ENCODE results near the gene C1QTNF4. TPM values are rescaled to one million over a fixed set of nuclear protein-coding genes. Genes with fewer than 3 reads are reported as not detected.
"Not testable (repeated sequence)": the region's sequence is repeated elsewhere in the genome, so short reads cannot be mapped to it uniquely, and the experiment has no call there.

C1QTNF4 gene
- total RNA-seq (under 1 TPM; 0.33 to 0.74 (median 0.48) TPM), polyA plus RNA-seq (0.68 TPM)
- long read RNA-seq, donor 1, partial matches to known transcripts, result 0 of 1 reads
- long read RNA-seq, donor 1, other reads (novel, unspliced or antisense), result 1 of 1 reads
- long read RNA-seq, donor 2, partial matches to known transcripts, result 0 of 1 reads
- long read RNA-seq, donor 2, other reads (novel, unspliced or antisense), result 1 of 1 reads
- long read RNA-seq, donor 3, result 0 reads
- long read RNA-seq, donor 4, partial matches to known transcripts, result 0 of 1 reads
- long read RNA-seq, donor 4, other reads (novel, unspliced or antisense), result 1 of 1 reads

DNA sequence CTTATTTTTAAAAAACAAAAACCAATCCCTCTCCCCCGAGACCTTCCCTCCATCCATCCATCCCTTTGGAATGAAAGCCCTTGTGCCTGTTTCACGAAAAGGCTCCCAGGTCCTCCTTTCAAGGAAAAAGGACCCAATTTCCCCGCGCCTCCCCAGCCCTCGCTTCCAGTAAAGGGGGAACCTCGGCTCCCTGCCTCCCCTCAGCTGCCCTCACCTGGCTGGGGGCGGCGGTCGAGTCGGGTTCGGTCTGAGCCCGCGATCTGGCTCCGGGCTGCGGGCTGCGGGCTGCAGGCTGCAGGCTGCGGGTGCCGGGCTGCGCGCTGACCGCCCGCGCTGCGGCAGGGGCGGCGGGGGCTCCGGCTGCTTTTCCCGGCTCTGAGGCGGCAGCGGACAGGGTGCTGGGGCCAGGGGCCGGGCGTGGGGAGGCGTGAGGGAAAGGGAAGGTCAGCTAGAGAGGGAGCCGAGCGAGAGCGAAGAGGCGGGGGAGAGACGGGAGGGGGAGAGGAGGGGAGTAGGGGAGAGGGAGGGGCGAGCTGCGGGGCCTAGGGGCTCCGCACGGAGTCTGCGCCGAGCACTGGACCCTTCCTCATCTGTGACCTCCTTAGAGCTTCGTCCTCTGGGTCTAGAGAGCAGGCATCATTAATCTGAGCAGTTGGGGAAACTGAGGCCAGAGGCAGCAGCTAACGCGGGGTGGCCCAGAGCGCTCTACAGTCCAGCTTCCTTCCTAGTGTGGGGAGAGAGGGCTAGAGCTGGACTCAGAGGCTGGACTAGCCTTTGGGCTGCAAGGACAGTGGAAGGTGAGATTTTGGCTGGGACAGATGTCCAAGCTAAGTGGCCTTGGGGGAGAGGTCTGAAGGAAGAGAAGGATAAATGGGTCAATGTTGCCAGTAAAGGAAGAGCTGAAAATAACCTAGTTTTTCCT is at the start of gene C1QTNF4:
Gene C1QTNF4 (minus strand): TSS at position 478 of the 922 bp plus-strand sequence. CDS start 3,601 bp downstream, outside the sequence.
- Histone ChIP-seq H3K27me3 (ENCODE audit: control insufficient read depth, insufficient read depth) (no peaks in the 10 kb centered on the region), H3K27ac (ENCODE audit: low read length) (no peak within 1 kb of the TSS)
- intact Hi-C loops (cut with DNase I), result no loop called here

DNA sequence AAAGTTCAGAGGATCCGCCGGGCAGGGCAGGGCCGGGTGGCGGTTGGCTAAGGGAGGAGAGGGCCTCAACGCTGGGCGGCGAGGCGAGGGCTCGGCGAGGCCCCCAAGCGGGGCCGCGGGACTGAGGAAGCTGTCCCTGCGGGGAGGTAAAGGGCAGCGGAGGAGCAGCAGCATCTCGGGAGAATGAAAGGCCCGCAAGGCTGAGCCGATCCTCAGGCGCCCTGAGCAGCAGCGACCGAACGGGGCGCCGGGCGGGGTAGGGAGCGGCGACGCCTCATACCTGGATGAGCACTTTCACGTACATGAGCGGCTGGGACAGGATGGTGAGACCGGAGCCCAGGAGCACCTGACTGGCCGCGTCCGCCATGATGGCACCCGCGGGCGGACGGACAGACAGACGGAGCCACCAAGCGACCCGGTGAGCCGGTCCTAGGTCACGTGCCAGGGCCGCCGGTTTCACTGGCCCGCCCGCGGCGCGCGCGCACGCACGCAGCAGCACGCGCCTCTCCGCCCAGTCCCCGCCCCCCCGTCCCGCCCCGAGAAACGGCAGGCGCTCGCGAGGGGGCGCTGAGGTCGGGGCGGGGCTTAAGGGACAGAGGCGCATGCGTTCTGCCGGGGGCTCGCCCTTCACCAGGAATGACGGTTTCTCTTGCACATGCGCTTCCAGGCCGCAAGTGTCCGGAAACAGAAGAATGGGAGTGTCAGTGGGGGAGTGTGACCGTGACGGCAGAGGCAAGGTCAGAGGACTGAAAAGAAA is 48.1 kb upstream of the C1QTNF4 start, which contains the start of gene MTCH2:
Gene MTCH2 (minus strand): TSS at position 461 of the 757 bp plus-strand sequence. CDS start 94 bp downstream, at position 367.
- peak; percentile 97 to 99 for ATAC-seq
- intact Hi-C loops (cut with DNase I), result no loop called here

More for the DNA sequence above, at the start of gene C1QTNF4:
- Histone ChIP-seq H3K9me3 (ENCODE audit: control insufficient read depth, low read length) (no peaks in the 10 kb centered on the region), H3K4me3 (ENCODE audit: low read length) (no peak within 1 kb of the TSS), H3K4me1 (ENCODE audit: control insufficient read depth, insufficient read depth, low read length) (no peaks in the 10 kb centered on the region)
- DNase-seq, result no peak
- WGBS, result 2% methylated on average over 48 of the region's 48 CpGs
- no peak for ATAC-seq

DNA sequence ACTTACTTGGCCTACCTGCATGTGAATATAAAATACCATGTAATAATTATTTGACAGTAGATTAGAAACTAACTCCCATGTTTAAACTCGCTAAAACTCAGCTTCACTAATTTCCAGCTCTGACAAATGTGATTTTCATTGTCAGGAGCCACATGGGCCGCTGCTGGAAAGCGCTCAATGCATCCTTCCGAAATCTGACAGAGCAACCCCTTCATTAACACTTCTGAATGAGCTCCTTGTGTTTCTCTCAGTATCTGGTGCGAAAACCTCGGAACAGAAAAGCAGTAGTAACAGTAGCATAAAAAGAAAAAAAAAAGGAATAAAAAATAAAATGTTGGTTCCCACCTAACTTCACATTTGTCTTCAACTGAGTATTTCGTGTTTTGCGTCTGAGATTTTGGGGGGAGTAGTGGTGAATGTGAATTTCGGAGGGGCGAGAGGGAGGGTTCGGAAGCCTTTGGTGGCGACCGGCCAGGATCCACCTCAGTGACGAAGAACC is 47.4 kb upstream of the C1QTNF4 start:
- no peaks in the 10 kb centered on the region for H3K9me3 ChIP-seq (ENCODE audit: control insufficient read depth, low read length)
- H3K4me3 ChIP-seq (ENCODE audit: low read length), result peak overlapping the region; percentile 53
- H3K4me1 ChIP-seq (ENCODE audit: control insufficient read depth, insufficient read depth, low read length), result peaks cover 2% of the 10 kb centered on the region
- DNase-seq (no peak), ATAC-seq (no peak)
- H3K27me3 ChIP-seq (ENCODE audit: control insufficient read depth, insufficient read depth), result no peaks in the 10 kb centered on the region
- H3K27ac ChIP-seq (ENCODE audit: low read length), result peak overlapping the region; percentile 33
- WGBS, result 5% methylated on average over 14 of the region's 14 CpGs
- intact Hi-C loops (cut with DNase I), result no loop called here

More for the DNA sequence above, 48.1 kb upstream of the C1QTNF4 start, which contains the start of gene MTCH2:
- peak within 1 kb of the TSS; percentile 53 for H3K4me3 ChIP-seq (ENCODE audit: low read length)
- H3K9me3 ChIP-seq (ENCODE audit: control insufficient read depth, low read length), result no peaks in the 10 kb centered on the region
- H3K27me3 ChIP-seq (ENCODE audit: control insufficient read depth, insufficient read depth), result no peaks in the 10 kb centered on the region
- H3K4me1 ChIP-seq (ENCODE audit: control insufficient read depth, insufficient read depth, low read length), result peaks cover 2% of the 10 kb centered on the region
- peak; percentile 96 to 98 (median 97) for DNase-seq
- H3K27ac ChIP-seq (ENCODE audit: low read length), result peak within 1 kb of the TSS; percentile 33
- under 1% methylated on average over 78 of the region's 78 CpGs for WGBS

DNA sequence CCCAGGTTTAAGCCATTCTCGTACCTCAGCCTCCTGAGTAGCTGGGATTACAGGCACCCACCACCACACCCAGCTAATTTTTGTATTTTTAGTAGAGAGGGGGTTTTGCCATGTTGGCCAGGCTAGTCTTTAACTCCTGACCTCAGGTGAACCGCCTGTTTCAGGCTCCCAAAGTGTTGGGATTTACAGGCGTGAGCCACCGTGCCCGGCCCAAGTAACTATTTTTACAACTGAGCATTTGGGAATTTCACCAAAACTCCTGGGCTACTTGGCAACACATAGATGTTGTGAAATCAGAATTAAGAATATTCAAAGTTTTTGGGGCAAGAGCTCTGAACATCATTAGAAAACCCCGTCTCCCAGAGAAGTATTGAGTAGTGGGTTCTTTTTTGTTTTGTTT is 46.3 kb upstream of the C1QTNF4 start:
- H3K4me1 ChIP-seq (ENCODE audit: control insufficient read depth, insufficient read depth, low read length); intact Hi-C loops (cut with DNase I); ATAC-seq; H3K4me3 ChIP-seq (ENCODE audit: low read length); H3K27me3 ChIP-seq (ENCODE audit: control insufficient read depth, insufficient read depth); H3K27ac ChIP-seq (ENCODE audit: low read length); DNase-seq; H3K9me3 ChIP-seq (ENCODE audit: control insufficient read depth, low read length): not testable (repeated sequence)
- 70% methylated on average over 6 of the region's 6 CpGs for WGBS

DNA sequence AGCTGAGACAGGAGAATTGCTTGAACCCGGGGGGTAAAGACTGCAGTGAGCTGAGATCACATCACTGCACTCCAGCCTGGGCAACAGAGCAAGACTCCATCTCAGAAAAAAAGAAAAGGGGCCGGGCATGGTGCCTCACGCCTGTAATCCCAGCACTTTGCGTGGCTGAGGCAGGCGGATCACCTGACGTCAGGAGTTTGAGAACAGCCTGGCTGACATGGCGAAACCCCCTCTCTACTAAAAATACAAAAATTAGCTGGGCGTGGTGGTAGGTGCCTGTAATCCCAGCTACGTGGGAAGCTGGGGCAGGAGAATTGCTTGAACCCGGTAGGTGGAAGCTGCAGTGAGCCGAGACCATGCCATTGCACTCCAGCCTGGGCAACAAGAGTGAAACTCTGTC is 42.1 kb upstream of the C1QTNF4 start:
- ATAC-seq; H3K4me1 ChIP-seq (ENCODE audit: control insufficient read depth, insufficient read depth, low read length); intact Hi-C loops (cut with DNase I); H3K27me3 ChIP-seq (ENCODE audit: control insufficient read depth, insufficient read depth); DNase-seq; H3K27ac ChIP-seq (ENCODE audit: low read length); H3K4me3 ChIP-seq (ENCODE audit: low read length); H3K9me3 ChIP-seq (ENCODE audit: control insufficient read depth, low read length): not testable (repeated sequence)
- WGBS, result 95% methylated on average over 11 of the region's 11 CpGs

DNA sequence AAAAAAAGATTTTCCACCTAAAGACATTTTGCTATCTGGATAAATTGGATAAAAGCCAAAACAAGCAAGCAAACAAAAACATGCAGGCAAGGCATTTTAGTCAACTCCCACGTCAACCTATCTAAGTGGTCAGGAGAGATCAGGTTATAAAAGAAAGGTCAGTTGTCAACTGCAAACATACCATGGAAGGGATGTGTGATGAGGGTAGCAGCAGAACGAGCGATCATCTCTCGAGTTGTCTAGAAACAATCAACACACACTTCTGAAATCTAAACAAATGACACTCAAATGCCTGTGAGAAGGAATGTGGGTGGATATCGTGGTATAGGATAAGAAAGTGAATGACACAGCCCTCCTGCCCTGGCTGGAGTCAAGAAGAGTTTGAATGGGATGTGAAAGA is 37.3 kb upstream of the C1QTNF4 start:
- Histone ChIP-seq H3K9me3 (ENCODE audit: control insufficient read depth, low read length) (no peaks in the 10 kb centered on the region), H3K27ac (ENCODE audit: low read length) (no peak overlapping the region), H3K27me3 (ENCODE audit: control insufficient read depth, insufficient read depth) (no peaks in the 10 kb centered on the region), H3K4me1 (ENCODE audit: control insufficient read depth, insufficient read depth, low read length) (no peaks in the 10 kb centered on the region), H3K4me3 (ENCODE audit: low read length) (no peak overlapping the region)
- ATAC-seq (no peak), DNase-seq (no peak)
- 36% methylated on average over 5 of the region's 5 CpGs for WGBS
- intact Hi-C loops (cut with DNase I), result no loop called here

DNA sequence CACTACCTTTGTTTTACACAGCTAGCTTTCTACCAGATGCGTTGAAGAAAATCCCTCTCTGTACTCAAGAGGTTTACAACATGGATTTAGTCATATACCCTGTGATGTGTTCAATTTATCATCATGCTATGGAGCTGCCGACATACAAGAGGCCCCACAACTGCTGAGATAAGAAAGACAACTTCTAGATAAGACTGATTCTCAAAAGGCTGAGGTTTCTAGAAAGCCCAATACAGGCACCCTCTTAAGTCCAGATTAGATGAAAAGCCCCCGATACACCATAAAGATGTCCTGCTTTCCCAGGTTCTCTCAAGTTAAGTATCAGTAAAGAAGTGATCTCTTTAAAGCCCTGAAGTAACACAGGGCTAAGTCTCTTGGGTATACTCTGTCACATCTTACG is 33.8 kb upstream of the C1QTNF4 start:
- intact Hi-C loops (cut with DNase I), result no loop called here
- 77% methylated on average over 4 of the region's 4 CpGs for WGBS
- H3K27me3 ChIP-seq (ENCODE audit: control insufficient read depth, insufficient read depth), result no peaks in the 10 kb centered on the region
- ATAC-seq, result no peak
- H3K9me3 ChIP-seq (ENCODE audit: control insufficient read depth, low read length), result no peaks in the 10 kb centered on the region
- no peak overlapping the region for H3K27ac ChIP-seq (ENCODE audit: low read length)
- H3K4me3 ChIP-seq (ENCODE audit: low read length), result no peak overlapping the region
- DNase-seq, result no peak
- H3K4me1 ChIP-seq (ENCODE audit: control insufficient read depth, insufficient read depth, low read length), result no peaks in the 10 kb centered on the region

DNA sequence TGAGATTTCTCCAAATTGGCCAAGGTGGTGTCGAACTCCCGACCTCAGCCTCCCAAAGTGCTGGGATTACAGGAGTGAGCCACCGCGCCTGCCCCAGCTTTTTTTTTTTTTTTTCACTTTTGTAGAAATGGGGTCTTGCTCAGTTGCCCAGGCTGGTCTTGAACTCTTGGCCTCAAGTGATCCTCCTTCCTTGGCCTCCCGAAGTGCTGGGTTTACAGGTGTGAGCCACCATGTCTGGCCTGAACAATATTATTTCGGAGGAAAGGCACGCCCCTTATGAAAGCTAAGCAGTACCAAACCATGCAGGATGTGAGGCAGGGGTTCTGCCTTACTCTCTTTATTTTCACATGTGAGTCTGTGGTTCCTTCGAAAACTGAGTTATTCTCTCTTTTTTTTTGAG is 32.0 kb upstream of the C1QTNF4 start:
- WGBS, result 98% methylated on average over 8 of the region's 8 CpGs

DNA sequence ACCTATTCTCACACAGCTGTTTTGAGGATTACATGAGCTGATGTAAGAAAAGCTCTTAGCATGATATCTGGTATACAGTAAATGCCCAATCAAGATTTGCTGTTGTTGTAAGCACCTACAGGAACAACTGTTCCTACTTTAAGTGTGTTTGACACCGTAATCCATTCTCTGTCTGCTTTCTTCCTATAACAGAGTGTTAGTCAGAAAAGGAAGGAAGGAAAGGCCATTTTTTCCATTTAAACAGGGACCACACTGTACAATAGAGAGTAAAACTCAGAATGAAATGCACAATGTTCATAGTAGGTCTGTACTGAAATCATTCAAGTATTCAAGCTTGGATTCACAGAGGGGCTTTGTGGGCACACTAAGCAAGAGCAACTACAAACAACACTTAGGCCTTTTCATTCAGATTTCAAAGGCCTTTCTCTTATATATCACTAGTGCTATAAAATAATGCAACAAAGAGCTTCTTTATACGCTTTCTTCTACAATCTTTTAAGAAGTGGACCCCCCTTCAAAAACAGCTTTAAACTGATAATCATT is 26.7 kb upstream of the C1QTNF4 start:
- H3K4me3 ChIP-seq (ENCODE audit: low read length), result no peak overlapping the region
- intact Hi-C loops (cut with DNase I), result no loop called here
- DNase-seq (no peak), ATAC-seq (no peak)
- H3K9me3 ChIP-seq (ENCODE audit: control insufficient read depth, low read length), result no peaks in the 10 kb centered on the region
- H3K27me3 ChIP-seq (ENCODE audit: control insufficient read depth, insufficient read depth), result no peaks in the 10 kb centered on the region
- H3K4me1 ChIP-seq (ENCODE audit: control insufficient read depth, insufficient read depth, low read length), result no peaks in the 10 kb centered on the region
- no peak overlapping the region for H3K27ac ChIP-seq (ENCODE audit: low read length)
- 79% methylated on average over 2 of the region's 2 CpGs for WGBS

More for the DNA sequence above, 32.0 kb upstream of the C1QTNF4 start:
- DNase-seq (no peak), ATAC-seq (no peak)
- H3K4me1 ChIP-seq (ENCODE audit: control insufficient read depth, insufficient read depth, low read length), result no peaks in the 10 kb centered on the region
- H3K9me3 ChIP-seq (ENCODE audit: control insufficient read depth, low read length), result no peaks in the 10 kb centered on the region
- no peak overlapping the region for H3K4me3 ChIP-seq (ENCODE audit: low read length)
- no peak overlapping the region for H3K27ac ChIP-seq (ENCODE audit: low read length)
- no peaks in the 10 kb centered on the region for H3K27me3 ChIP-seq (ENCODE audit: control insufficient read depth, insufficient read depth)
- intact Hi-C loops (cut with DNase I), result no loop called here

DNA sequence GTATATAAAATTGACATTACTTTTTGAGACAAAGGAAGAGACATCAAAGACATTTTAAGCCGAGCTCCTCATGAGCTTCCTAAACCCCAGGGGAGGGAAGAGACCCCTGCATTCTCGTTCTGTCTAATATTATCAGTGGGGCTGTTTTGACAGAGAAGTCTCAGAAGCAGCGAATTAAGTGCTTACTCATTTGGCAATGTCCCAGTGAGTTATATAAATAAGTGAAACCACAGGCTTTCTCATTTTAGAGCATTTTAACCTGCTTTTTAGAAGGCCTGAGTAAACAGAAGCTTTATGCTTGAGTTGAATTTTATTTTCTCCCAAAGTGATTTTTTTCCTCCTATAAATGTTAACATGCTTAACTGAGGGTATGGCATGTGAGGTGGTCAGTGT is 23.2 kb upstream of the C1QTNF4 start:
- Histone ChIP-seq H3K27ac (ENCODE audit: low read length) (no peak overlapping the region), H3K4me1 (ENCODE audit: control insufficient read depth, insufficient read depth, low read length) (no peaks in the 10 kb centered on the region), H3K9me3 (ENCODE audit: control insufficient read depth, low read length) (no peaks in the 10 kb centered on the region), H3K27me3 (ENCODE audit: control insufficient read depth, insufficient read depth) (no peaks in the 10 kb centered on the region), H3K4me3 (ENCODE audit: low read length) (no peak overlapping the region)
- intact Hi-C loops (cut with DNase I), result no loop called here
- DNase-seq, result no peak
- no peak for ATAC-seq
- WGBS, result 38% methylated on average over 3 of the region's 3 CpGs

Measured in right cardiac atrium (tissue), 5 donors.